Ascending aorta (tissue), 2 donors: Measurements from ENCODE around the gene CD200. TPM values are rescaled to one million over a fixed set of nuclear protein-coding genes. Genes with fewer than 3 reads are reported as not detected.
A peak's percentile ranks its signal among the peaks of the same experiment; 100 is the strongest.
"Not testable (repeated sequence)": the region's sequence is repeated elsewhere in the genome, so short reads cannot be mapped to it uniquely, and the experiment has no call there.

Experiments
- DNase-seq, 2 donors: peaks; one replicate each; pipeline ENCODE4 v3.0.0-alpha.2; 2019; ENCODE audit warnings: low spot score in 2 of 2
- H3K27ac ChIP-seq, 2 donors: fragments of 200-600 bp; sonication (generic); one replicate each; pipeline ENCODE4 v1.5.1; 2016 to 2017; ENCODE audit warnings: mild to moderate bottlenecking in 1 of 2
- H3K27me3 ChIP-seq: fragments of 200-600 bp; sonication (generic); one replicate; pipeline ENCODE4 v1.5.1; 2017
- H3K36me3 ChIP-seq, 2 donors: fragments of 200-600 bp; sonication (generic); one replicate each; pipeline ENCODE4 v1.5.1; 2016
- H3K4me1 ChIP-seq, 2 donors: fragments of 200-600 bp; sonication (generic); one replicate each; pipeline ENCODE4 v1.5.1; 2016 to 2017; ENCODE audit warnings: mild to moderate bottlenecking in 1 of 2
- H3K4me3 ChIP-seq, 2 donors: fragments of 200-600 bp; sonication (generic); one replicate each; pipeline ENCODE4 v1.5.1; 2016 to 2017; ENCODE audit warnings: mild to moderate bottlenecking in 1 of 2
- H3K9me3 ChIP-seq, 2 donors: fragments of 200-600 bp; sonication (generic); one replicate each; pipeline ENCODE4 v1.5.1; 2016
- CTCF ChIP-seq, 3 experiments: fragments of 200-600 bp in 2 of 3; fragments of 450-650 bp in 1 of 3; sonication (generic) in 2 of 3; IDR thresholded peaks; one replicate each; pipeline ENCODE4 v1.5.1; 2016 to 2019; ENCODE audit warnings: antibody characterized with exemption in 3 of 3, mild to moderate bottlenecking in 1 of 3, moderate library complexity in 1 of 3
- intact Hi-C: fragments of 100-400 bp; cut with DNase I; formaldehyde crosslinking; loops from one replicate; pipeline ENCODE4 v1.15.1; 2023
- total RNA-seq: library from RNA; depleted of rRNA; stranded (reverse); fragments of >200 nt; gene quantifications from one replicate; pipeline ENCODE4 v1.1.0, GENCODE V29; 2016

Gene CD200
- total RNA-seq, 1 donor from 2014 or later: 3.6 TPM

GRCh38 chr3:112376241-112376911 lies 43.4 kb downstream of the CD200 start:
- TF ChIP-seq CTCF (IDR thresholded peaks at IDR 0.05): no peak
- no peak for DNase-seq
- Histone ChIP-seq H3K9me3 (no peaks in the 10 kb centered on the region), H3K27ac (peak overlapping the region in 1 of 2 donors; percentile 37), H3K36me3 (no peaks in the 10 kb centered on the region), H3K27me3 (no peaks in the 10 kb centered on the region), H3K4me3 (no peak overlapping the region), H3K4me1 (peaks cover 0 to 41% of the 10 kb centered on the region in 2 donors)
- intact Hi-C loops: no loop called here

- H3K36me3 ChIP-seq: no peaks in the 10 kb centered on the region
- no peak for DNase-seq
- no peaks in the 10 kb centered on the region for H3K9me3 ChIP-seq
- no peak overlapping the region for H3K27ac ChIP-seq
- H3K27me3 ChIP-seq: no peaks in the 10 kb centered on the region
- no peak overlapping the region for H3K4me3 ChIP-seq
- TF ChIP-seq CTCF (IDR thresholded peaks at IDR 0.05): no peak
- intact Hi-C loops: no loop called here
- H3K4me1 ChIP-seq: peaks cover 0 to 41% of the 10 kb centered on the region in 2 donors
Observed at GRCh38 chr3:112376992-112377391, 44.0 kb downstream of the CD200 start.

GRCh38 chr3:112377568-112378071 lies 44.7 kb downstream of the CD200 start:
- Histone ChIP-seq H3K4me1 (peaks cover 0 to 44% of the 10 kb centered on the region in 2 donors), H3K36me3 (no peaks in the 10 kb centered on the region), H3K27ac (peak overlapping the region; percentile 42 to 67), H3K4me3 (no peak overlapping the region), H3K27me3 (no peaks in the 10 kb centered on the region), H3K9me3 (no peaks in the 10 kb centered on the region)
- no peak for TF ChIP-seq CTCF (IDR thresholded peaks at IDR 0.05)
- intact Hi-C loops: no loop called here
- no peak for DNase-seq

GRCh38 chr3:112378347-112378746 lies 45.4 kb downstream of the CD200 start:
- Histone ChIP-seq H3K4me1 (peaks cover 0 to 46% of the 10 kb centered on the region in 2 donors), H3K27ac (peak overlapping the region; percentile 42 to 67)
- H3K4me3 ChIP-seq, DNase-seq, H3K36me3 ChIP-seq, H3K27me3 ChIP-seq, intact Hi-C loops, H3K9me3 ChIP-seq: not testable (repeated sequence)

- Histone ChIP-seq H3K4me3 (no peak overlapping the region), H3K27me3 (no peaks in the 10 kb centered on the region), H3K27ac (peak overlapping the region; percentile 42 to 67), H3K36me3 (no peaks in the 10 kb centered on the region), H3K4me1 (peaks cover 0 to 46% of the 10 kb centered on the region in 2 donors), H3K9me3 (no peaks in the 10 kb centered on the region)
- no peak for DNase-seq
- intact Hi-C loops: no loop called here
- no peak for TF ChIP-seq CTCF (IDR thresholded peaks at IDR 0.05)
Observed at GRCh38 chr3:112379020-112379690, 46.2 kb downstream of the CD200 start.
